NCI-H2107 treated with DMSO at 0.1 percent for 48 hours (cell line): ENCODE data around the gene DAB2IP.

Experiments
- DNase-seq: peaks from one replicate; lab custom pipeline; 2025; ENCODE audit not compliant: unreplicated experiment; lab: John Stamatoyannopoulos, UW

Gene DAB2IP

DNA sequence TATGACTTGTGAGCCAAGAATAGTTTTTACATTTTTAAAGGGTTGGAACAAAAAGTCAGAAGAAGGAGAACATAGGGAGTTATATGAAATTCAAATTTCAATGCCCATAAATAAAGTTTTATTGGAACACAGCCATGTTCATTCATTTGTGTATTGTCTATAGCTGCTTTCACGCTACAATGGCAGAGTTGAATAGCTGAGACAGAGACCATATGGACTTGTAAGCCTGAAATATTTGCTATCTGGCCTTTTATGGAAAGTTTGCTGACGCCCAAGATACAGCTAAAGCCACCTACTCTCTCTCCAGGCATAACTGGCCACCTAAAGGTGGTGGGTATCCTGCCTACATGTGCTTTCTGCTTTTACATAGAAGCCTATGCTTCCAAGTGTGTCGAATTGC, 10.9 kb downstream of the DAB2IP start:
- DNase-seq: no peak

DNA sequence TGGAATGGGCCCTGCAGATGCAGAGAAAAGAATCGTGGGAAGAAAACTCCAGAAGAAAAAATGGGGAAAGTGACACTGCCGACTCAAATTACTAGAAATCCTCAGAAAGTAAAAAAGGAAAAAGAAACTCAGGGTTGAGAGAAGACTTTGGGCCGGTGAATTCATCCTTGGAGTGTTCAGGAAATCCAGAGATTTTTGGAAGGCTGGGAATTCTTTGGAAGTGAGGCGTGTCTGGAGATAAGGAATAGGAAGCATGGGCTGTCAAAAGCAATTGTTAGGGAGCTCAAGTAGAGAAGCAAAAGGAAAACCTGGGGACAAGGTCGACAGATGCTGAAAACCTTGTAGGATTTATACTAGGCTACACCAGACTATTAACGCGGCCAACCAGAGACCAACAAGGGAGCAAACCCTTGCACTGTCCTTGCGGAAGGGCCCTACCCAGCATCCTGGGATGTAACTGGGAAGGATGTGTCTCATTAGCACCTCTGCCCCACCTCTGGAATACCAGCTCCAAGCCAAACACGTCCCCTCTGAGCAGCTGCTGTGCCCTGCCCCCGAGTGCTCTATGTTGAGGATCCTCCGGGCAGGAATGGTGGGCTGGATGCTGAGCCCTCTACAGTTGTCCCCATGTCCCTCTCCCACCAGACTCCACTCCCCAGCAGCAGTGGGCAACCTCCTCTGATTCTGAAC, 11.6 kb downstream of the DAB2IP start:
- no peak for DNase-seq

GRCh38 chr9:121663591-121663990, 12.2 kb downstream of the DAB2IP start:
- no peak for DNase-seq

- no peak for DNase-seq
Measured at GRCh38 chr9:121666294-121666693, 14.9 kb downstream of the DAB2IP start.

DNA sequence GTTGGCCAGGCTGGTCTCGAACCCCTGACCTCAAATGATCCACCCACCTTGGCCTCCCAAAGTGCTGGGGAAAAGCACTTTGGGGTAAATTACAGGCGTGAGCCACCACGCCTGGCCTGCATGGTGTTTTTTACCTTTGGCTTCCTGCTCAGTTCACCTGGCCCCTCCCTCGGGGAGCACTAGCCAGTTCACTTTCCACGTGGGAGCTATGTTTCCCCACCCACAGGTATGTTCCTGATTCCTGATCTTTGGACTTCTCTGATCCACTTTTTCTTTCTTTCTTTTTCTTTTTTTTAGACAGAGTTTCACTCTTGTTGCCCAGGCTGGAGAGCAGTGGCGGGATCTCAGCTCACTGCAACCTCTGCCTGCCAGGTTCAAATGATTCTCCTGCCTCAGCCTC, 15.8 kb downstream of the DAB2IP start:
- DNase-seq: no peak

DNA sequence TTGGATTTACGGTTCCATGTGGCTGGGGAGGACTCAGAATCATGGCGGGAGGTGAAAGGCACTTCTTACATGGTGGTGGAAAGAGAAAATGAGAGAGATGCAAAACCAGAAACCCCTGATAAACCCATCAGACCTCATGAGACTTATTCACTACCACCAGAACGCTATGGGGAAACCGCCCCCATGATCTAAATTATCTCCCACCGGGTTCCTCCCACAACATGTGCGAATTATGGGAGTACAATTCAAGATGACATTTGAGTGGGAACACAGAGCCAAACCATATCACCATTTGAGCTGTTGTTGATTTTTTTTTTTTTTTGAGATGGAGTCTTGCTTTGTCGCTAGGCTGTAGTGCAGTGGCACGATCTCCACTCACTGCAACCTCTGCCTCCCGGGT, 16.5 kb downstream of the DAB2IP start:
- no peak for DNase-seq

DNA sequence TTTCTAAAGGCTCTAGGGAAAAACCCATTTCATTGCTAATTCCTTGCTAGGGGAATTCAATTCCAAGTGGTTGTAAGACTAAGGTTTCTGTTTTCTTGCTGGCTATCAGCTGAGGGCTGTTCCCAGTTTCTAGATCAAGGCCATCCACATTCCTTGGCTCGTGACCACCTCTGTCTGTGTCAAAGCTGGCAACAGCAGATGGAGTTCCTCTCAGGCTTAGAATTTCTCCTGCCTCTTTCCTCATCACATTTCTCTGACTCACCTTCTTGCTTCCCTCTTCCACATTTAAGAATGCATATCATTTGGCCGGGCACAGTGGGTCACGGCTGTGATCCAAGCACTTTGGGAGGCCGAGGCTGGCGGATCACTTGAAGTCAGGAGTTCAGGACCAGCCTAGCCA, 19.0 kb downstream of the DAB2IP start:
- DNase-seq: no peak

GRCh38 chr9:121671612-121672155, 20.2 kb downstream of the DAB2IP start:
- DNase-seq: no peak

DNA sequence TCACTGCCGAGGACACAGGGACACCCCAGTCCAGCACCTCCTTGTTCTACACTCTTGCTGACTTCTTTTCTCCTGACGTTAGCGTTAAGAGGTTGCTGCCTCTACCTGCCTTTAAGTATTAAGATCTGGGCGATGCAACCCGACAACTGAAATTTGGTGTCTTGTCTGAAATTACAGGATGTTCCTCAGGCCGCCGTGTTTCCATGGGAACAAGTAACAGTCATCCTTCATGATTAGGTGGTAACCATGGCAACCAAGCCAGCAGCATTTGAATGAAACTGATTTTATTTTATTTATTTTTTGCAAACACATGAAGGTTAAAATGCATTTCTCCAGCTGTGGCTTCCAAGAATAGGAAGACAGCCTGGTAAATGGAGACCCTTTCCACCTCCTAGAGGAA, 20.8 kb downstream of the DAB2IP start:
- DNase-seq: no peak

DNA sequence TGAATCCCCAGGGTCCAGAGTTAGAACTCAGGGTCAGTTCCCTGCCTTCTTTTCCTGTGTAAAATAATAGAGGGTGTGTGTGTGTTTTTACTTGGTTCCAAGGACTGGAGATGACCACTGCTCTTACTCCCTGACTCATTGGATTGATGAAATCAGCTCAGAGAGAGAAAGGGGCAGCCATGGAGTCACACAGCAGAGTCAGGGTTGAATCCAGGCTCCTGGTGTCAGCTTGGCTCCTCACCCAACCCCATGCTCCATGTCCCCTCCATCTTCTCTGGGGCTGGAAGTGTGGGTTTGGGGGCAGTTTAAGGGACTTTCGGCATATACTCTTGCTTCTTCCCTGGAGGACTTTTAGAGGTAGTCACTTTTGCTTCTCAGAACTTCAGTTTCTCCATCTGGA, 21.6 kb downstream of the DAB2IP start:
- DNase-seq: no peak

GRCh38 chr9:121673576-121673975, 22.1 kb downstream of the DAB2IP start:
- DNase-seq: no peak

DNA sequence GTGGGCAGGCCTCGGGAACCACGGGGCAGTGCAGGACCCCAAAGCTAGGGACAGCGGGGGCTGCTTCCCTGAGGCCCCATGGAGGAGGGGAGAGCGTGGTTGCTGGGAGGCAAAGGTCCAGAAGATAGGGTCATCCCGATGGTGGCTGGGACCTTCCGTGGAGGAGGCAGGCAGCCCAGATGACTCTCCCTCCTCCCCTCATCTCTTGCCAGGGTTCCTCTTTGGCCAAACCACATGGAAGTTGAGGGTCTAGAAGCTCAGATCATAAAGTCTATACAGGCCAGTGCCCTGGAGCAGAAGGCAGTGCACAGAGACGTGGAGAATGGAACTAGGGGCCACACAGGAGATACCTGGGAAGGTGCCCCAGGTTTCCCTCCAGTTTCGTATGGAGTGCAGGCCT, 22.6 kb downstream of the DAB2IP start:
- no peak for DNase-seq

DNA sequence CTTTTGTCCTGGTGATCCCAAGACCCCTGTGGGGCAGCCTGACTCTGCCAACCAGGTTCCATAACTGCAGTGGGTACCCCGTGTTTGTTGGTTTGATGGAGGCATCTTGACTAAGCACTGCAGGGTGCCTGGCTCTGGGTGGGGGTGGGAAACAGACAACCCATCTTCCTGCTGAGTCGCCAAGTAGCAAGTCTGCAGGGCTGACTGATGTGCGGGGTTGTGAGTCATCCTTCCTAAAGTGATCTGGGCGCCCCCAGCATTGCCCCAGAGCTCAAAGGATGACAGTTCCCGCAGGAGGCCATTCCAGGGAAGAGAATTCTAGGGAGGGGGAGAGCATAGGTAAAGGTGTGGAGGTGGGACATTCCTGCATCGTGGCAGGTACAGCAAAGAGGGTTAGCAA, 23.5 kb downstream of the DAB2IP start:
- DNase-seq: no peak

DNA sequence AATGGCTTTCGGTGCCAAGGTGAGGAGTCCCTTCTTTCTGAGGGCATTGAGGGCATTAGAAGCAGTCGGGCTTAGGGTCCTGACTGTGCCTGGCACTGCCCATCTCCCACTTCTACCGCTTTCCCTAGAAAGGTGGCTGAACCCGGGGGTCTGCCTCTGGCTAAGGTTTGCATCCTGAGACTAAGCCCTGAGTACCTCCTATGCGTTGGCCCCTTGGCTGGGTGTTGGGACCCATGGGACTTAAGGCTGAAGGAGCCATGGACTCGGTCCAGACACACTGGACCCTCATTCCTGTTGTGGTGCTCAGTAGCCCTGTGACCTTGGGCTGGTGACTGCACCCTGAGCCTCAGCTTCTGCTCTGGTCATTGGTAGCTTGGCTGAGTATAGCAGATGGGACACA, 23.9 kb downstream of the DAB2IP start:
- no peak for DNase-seq

GRCh38 chr9:121675969-121676822, 24.8 kb downstream of the DAB2IP start:
- no peak for DNase-seq

DNA sequence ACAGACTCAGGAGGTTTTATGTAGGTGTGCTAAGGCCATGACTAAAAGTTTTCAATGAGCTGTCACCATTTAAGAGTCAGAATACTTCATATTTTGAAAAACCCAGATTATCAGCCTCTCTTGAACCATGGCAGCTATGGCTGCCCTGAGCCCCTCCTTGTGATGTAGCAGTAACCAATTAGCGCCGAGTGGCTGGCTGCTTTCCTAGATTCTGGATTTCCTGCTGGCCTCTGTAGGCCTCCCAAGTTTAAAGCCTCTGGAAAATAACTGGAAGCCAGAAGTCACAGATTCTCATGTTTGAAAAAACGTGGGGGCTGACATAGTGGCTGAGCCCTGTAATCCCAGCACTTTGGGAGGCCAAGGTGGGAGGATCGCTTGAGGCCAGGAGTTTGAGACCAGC, 25.5 kb downstream of the DAB2IP start:
- no peak for DNase-seq

DNA sequence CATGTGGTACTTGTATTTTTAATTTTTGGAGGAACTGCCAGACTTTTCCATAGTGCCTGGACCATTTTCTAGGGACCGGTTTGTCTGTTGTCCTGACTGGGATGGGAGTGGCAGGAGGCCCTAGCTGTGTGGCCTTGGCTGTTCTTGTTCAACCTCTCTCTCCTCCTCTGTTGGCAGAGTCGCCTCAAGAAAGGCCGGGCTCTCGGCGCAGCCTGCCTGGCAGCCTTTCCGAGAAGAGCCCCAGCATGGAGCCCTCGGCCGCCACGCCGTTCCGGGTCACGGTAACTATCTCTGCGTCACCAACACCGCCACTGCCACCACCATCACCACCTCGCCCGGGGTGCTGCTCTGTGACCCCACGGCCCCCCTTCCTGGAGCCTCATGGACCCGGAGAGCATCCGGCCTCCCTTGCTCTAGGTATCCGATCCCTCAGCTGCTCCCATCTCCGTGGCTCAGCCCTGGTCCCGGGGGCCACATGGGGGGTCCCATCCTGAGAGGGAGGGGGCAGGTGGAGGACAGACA, 27.1 kb downstream of the DAB2IP start:
- no peak for DNase-seq

- DNase-seq: no peak
Measured at GRCh38 chr9:121679901-121680635, 28.6 kb downstream of the DAB2IP start.

GRCh38 chr9:121681404-121681803, 30.0 kb downstream of the DAB2IP start:
- no peak for DNase-seq

DNA sequence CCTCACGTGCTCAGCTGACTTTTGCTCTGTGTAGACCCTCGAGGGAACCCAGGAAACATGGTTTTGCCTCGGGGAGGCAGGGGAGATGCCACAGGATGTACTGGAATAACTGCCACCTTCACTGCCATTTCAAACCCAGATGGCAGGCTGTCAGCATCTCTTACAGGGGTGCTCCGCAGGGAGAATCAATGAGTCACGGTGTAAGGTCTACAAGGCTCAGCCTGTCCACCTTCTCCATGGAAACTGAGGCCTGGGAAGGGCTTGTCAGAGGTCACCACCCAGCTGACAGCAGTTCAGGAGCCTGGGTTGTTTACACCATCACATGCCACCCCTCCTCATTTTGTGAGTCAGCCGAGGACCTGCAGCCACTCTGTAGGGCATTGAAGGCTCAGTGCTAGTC, 30.8 kb downstream of the DAB2IP start:
- no peak for DNase-seq

GRCh38 chr9:121682926-121683515, 31.6 kb downstream of the DAB2IP start:
- DNase-seq: no peak
